ENCODE measurements around the gene MRPL52. TPM values are rescaled to one million over a fixed set of nuclear protein-coding genes. Genes with fewer than 3 reads are reported as not detected.
A peak's percentile ranks its signal among the peaks of the same experiment; 100 is the strongest.

Gene MRPL52
- total and polyA plus RNA-seq, 2 of the 13 experiments (the other 11 are each of a cell fraction or from before 2014, with no cell fraction given), result 118 to 329 TPM

DNA sequence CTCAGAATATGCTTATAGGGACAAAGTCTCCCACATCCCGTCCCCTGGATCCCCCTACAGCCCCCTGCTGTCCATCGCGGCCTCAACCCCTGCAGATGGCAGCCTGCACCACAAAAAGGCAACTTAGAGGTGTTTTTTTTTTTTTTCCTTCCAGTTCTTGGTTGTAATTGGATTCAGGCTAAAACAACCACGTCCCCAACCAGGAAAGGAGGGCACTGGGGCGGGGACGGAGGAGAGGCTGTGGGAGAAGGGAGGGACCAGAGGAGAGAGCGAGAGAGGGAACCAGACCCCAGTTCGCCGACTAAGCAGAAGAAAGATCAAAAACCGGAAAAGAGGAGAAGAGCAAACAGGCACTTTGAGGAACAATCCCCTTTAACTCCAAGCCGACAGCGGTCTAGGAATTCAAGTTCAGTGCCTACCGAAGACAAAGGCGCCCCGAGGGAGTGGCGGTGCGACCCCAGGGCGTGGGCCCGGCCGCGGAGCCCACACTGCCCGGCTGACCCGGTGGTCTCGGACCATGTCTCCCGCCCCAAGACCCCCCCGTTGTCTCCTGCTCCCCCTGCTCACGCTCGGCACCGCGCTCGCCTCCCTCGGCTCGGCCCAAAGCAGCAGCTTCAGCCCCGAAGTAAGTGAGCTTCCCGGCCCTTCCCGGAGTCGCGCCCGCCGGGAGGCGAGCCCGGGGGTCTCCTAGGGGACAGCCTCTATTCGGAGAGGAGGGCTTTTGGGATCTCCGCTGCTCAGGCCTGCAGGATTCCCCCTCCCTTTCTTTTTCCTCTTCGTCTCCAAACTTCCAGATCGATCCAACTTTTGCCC is 6.8 kb downstream of the MRPL52 start, which contains the start of gene MMP14 (continued):
- TF ChIP-seq, protein P1, sequence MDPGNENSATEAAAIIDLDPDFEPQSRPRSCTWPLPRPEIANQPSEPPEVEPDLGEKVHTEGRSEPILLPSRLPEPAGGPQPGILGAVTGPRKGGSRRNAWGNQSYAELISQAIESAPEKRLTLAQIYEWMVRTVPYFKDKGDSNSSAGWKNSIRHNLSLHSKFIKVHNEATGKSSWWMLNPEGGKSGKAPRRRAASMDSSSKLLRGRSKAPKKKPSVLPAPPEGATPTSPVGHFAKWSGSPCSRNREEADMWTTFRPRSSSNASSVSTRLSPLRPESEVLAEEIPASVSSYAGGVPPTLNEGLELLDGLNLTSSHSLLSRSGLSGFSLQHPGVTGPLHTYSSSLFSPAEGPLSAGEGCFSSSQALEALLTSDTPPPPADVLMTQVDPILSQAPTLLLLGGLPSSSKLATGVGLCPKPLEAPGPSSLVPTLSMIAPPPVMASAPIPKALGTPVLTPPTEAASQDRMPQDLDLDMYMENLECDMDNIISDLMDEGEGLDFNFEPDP (CRISPR knock-in tag; conservative IDR thresholded peaks at IDR 0.05), result 0 out of 2 replicates have a peak, but pooled peaks have one; percentile 80
- TF ChIP-seq EED (CRISPR knock-in tag; IDR thresholded peaks at IDR 0.05) (0 out of 2 replicates have a peak, but pooled peaks have one; percentile 3), POGZ (CRISPR knock-in tag; IDR thresholded peaks at IDR 0.05) (no peak), ZNF644 (CRISPR knock-in tag; IDR thresholded peaks at IDR 0.05; ENCODE audit: low read depth) (no peak), ZNF501 (CRISPR knock-in tag; IDR thresholded peaks at IDR 0.05) (no peak), RBM22 (optimal IDR thresholded peaks at IDR 0.05; ENCODE audit: low read length) (peak; percentile 26), FOXJ3 (CRISPR knock-in tag; IDR thresholded peaks at IDR 0.05; ENCODE audit: borderline replicate concordance) (0 out of 2 replicates have a peak, but pooled peaks have one; percentile 19), MAFK (conservative IDR thresholded peaks at IDR 0.05 in 1 of 2, IDR thresholded peaks at IDR 0.05 in 1 of 2; ENCODE audit: low read length in 2 of 2) (peak in 1 of 2 experiments; percentile 31; a peak in 1 of 4 replicates), ZFP90 (CRISPR knock-in tag; IDR thresholded peaks at IDR 0.05; ENCODE audit: borderline replicate concordance) (peak; percentile 70), RBAK (CRISPR knock-in tag; IDR thresholded peaks at IDR 0.05) (peak; percentile 59; the same call in 1 of the 2 replicates), ZBTB20 (CRISPR knock-in tag; IDR thresholded peaks at IDR 0.05; ENCODE audit: borderline replicate concordance, low read depth) (0 out of 2 replicates have a peak, but pooled peaks have one; percentile 36), FOXC1 (CRISPR knock-in tag; IDR thresholded peaks at IDR 0.05; ENCODE audit: borderline replicate concordance) (peak; percentile 41; the same call in 1 of the 2 replicates), ZNF607 (CRISPR knock-in tag; IDR thresholded peaks at IDR 0.05; ENCODE audit: borderline replicate concordance) (no peak), MEIS2 (CRISPR knock-in tag; IDR thresholded peaks at IDR 0.05) (0 out of 2 replicates have a peak, but pooled peaks have one; percentile 36)
- TF ChIP-seq, protein P2, sequence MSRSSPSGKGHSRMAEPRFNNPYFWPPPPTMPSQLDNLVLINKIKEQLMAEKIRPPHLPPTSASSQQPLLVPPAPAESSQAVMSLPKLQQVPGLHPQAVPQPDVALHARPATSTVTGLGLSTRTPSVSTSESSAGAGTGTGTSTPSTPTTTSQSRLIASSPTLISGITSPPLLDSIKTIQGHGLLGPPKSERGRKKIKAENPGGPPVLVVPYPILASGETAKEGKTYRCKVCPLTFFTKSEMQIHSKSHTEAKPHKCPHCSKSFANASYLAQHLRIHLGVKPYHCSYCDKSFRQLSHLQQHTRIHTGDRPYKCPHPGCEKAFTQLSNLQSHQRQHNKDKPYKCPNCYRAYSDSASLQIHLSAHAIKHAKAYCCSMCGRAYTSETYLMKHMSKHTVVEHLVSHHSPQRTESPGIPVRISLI (CRISPR knock-in tag; IDR thresholded peaks at IDR 0.05; ENCODE audit: borderline replicate concordance), result peak; percentile 72; the same call in 1 of the 2 replicates
- TF ChIP-seq, protein P3, sequence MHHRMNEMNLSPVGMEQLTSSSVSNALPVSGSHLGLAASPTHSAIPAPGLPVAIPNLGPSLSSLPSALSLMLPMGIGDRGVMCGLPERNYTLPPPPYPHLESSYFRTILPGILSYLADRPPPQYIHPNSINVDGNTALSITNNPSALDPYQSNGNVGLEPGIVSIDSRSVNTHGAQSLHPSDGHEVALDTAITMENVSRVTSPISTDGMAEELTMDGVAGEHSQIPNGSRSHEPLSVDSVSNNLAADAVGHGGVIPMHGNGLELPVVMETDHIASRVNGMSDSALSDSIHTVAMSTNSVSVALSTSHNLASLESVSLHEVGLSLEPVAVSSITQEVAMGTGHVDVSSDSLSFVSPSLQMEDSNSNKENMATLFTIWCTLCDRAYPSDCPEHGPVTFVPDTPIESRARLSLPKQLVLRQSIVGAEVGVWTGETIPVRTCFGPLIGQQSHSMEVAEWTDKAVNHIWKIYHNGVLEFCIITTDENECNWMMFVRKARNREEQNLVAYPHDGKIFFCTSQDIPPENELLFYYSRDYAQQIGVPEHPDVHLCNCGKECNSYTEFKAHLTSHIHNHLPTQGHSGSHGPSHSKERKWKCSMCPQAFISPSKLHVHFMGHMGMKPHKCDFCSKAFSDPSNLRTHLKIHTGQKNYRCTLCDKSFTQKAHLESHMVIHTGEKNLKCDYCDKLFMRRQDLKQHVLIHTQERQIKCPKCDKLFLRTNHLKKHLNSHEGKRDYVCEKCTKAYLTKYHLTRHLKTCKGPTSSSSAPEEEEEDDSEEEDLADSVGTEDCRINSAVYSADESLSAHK (CRISPR knock-in tag; IDR thresholded peaks at IDR 0.05; ENCODE audit: borderline replicate concordance), result no peak
- TF ChIP-seq, protein P4, sequence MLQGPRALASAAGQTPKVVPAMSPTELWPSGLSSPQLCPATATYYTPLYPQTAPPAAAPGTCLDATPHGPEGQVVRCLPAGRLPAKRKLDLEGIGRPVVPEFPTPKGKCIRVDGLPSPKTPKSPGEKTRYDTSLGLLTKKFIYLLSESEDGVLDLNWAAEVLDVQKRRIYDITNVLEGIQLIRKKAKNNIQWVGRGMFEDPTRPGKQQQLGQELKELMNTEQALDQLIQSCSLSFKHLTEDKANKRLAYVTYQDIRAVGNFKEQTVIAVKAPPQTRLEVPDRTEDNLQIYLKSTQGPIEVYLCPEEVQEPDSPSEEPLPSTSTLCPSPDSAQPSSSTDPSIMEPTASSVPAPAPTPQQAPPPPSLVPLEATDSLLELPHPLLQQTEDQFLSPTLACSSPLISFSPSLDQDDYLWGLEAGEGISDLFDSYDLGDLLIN (CRISPR knock-in tag; IDR thresholded peaks at IDR 0.05; ENCODE audit: borderline replicate concordance), result 0 out of 2 replicates have a peak, but pooled peaks have one; percentile 19
- TF ChIP-seq, protein P5, sequence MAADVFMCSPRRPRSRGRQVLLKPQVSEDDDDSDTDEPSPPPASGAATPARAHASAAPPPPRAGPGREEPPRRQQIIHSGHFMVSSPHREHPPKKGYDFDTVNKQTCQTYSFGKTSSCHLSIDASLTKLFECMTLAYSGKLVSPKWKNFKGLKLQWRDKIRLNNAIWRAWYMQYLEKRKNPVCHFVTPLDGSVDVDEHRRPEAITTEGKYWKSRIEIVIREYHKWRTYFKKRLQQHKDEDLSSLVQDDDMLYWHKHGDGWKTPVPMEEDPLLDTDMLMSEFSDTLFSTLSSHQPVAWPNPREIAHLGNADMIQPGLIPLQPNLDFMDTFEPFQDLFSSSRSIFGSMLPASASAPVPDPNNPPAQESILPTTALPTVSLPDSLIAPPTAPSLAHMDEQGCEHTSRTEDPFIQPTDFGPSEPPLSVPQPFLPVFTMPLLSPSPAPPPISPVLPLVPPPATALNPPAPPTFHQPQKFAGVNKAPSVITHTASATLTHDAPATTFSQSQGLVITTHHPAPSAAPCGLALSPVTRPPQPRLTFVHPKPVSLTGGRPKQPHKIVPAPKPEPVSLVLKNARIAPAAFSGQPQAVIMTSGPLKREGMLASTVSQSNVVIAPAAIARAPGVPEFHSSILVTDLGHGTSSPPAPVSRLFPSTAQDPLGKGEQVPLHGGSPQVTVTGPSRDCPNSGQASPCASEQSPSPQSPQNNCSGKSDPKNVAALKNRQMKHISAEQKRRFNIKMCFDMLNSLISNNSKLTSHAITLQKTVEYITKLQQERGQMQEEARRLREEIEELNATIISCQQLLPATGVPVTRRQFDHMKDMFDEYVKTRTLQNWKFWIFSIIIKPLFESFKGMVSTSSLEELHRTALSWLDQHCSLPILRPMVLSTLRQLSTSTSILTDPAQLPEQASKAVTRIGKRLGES (CRISPR knock-in tag; IDR thresholded peaks at IDR 0.05; ENCODE audit: borderline replicate concordance), result 0 out of 2 replicates have a peak, but pooled peaks have one; percentile 20

Measured in HepG2 (cell line).